ENCODE measurements around the gene TCP11X2.
"Not testable (repeated sequence)": the region's sequence is repeated elsewhere in the genome, so short reads cannot be mapped to it uniquely, and the experiment has no call there.

- TF ChIP-seq CTCF (conservative IDR thresholded peaks at IDR 0.05; ENCODE audit: low read depth, low read length); EZH2 (IDR thresholded peaks at IDR 0.05; ENCODE audit: borderline replicate concordance, low read depth, low read length, poor library complexity, severe bottlenecking): not testable (repeated sequence)
These were observed at the start of gene TCP11X2 for GRCh38 chrX:102471762-102472220.
